ENCODE results near the gene TRIOBP.
A peak's percentile ranks its signal among the peaks of the same experiment; 100 is the strongest.
"Not testable (repeated sequence)": the region's sequence is repeated elsewhere in the genome, so short reads cannot be mapped to it uniquely, and the experiment has no call there.

The TRIOBP gene

GRCh38 chr22:37696657-37697537 is at the start of gene TRIOBP:
Gene TRIOBP, plus strand, starts transcription at chr22:37697048. Its CDS starts 4,318 bp downstream, at chr22:37701366.
- peak; percentile 87 for DNase-seq

- no peak for DNase-seq
Measured at GRCh38 chr22:37647317-37647716, 49.5 kb upstream of the TRIOBP start.

GRCh38 chr22:37647928-37648327 is 48.9 kb upstream of the TRIOBP start:
- DNase-seq: no peak

- DNase-seq: no peak
Measured at GRCh38 chr22:37650463-37651136, 46.2 kb upstream of the TRIOBP start.

- DNase-seq: no peak
Measured at GRCh38 chr22:37654563-37655251, 42.1 kb upstream of the TRIOBP start.

- DNase-seq: no peak
Measured at GRCh38 chr22:37655252-37655563, 41.6 kb upstream of the TRIOBP start.

GRCh38 chr22:37656583-37656982 is 40.3 kb upstream of the TRIOBP start:
- DNase-seq: not testable (repeated sequence)

GRCh38 chr22:37657590-37658132 is 39.2 kb upstream of the TRIOBP start:
- DNase-seq: no peak

- DNase-seq: peak; percentile 99
Measured at GRCh38 chr22:37658133-37659065, 38.4 kb upstream of the TRIOBP start, which contains the start of gene PDXP. Gene PDXP, plus strand, starts transcription at chr22:37658723. Its CDS starts 60 bp downstream, at chr22:37658783.

GRCh38 chr22:37659066-37659896 is 37.6 kb upstream of the TRIOBP start:
- DNase-seq: peak; percentile 41

GRCh38 chr22:37659897-37660708 is 36.7 kb upstream of the TRIOBP start:
- DNase-seq: no peak

GRCh38 chr22:37660709-37661045 is 36.2 kb upstream of the TRIOBP start:
- no peak for DNase-seq

GRCh38 chr22:37661160-37661924 is 35.5 kb upstream of the TRIOBP start:
- DNase-seq: no peak

GRCh38 chr22:37662039-37662438 is 34.8 kb upstream of the TRIOBP start:
- DNase-seq: no peak

GRCh38 chr22:37663521-37664140 is 33.2 kb upstream of the TRIOBP start:
- DNase-seq: no peak

GRCh38 chr22:37664249-37665101 is 32.4 kb upstream of the TRIOBP start:
- no peak for DNase-seq

- DNase-seq: no peak
Measured at GRCh38 chr22:37665487-37665886, 31.4 kb upstream of the TRIOBP start.

GRCh38 chr22:37669586-37669985 is 27.3 kb upstream of the TRIOBP start:
- no peak for DNase-seq

All from stimulated activated CD4-positive, alpha-beta T cell treated with anti-CD3 and anti-CD28 coated beads, Interleukin-4, amount 100 ng/mL, for 1 hour (primary cell).